ENCODE results near the gene CAMK4. TPM values are rescaled to one million over a fixed set of nuclear protein-coding genes. Genes with fewer than 3 reads are reported as not detected.

Gene CAMK4
- total RNA-seq, 2 donors from 2014 or later, result 6.7 to 14.0 TPM

DNA sequence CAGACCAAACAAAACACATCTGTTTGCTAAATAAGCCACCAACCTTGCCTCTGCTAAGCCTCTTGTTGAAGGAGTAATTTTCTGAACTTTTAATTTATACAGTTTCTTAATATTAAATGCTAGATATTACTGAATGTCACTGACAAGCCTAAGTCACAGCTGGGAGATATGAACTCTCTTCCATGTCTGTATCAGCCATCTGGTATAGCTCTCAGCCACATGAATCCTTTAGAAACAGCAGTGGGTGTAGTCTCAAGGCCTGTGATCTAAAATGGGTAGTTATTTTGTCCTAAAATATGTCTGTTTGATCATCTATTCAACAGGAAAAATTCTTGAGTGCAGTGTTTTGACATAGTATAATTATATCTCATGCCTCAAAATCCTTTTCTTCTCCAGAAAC is 97.2 kb downstream of the CAMK4 start:
- no peak for DNase-seq (ENCODE audit: low spot score)
- H3K27me3 ChIP-seq (replicated peaks; ENCODE audit: insufficient read depth), result no peaks in the 10 kb centered on the region
- TF ChIP-seq, protein P1, sequence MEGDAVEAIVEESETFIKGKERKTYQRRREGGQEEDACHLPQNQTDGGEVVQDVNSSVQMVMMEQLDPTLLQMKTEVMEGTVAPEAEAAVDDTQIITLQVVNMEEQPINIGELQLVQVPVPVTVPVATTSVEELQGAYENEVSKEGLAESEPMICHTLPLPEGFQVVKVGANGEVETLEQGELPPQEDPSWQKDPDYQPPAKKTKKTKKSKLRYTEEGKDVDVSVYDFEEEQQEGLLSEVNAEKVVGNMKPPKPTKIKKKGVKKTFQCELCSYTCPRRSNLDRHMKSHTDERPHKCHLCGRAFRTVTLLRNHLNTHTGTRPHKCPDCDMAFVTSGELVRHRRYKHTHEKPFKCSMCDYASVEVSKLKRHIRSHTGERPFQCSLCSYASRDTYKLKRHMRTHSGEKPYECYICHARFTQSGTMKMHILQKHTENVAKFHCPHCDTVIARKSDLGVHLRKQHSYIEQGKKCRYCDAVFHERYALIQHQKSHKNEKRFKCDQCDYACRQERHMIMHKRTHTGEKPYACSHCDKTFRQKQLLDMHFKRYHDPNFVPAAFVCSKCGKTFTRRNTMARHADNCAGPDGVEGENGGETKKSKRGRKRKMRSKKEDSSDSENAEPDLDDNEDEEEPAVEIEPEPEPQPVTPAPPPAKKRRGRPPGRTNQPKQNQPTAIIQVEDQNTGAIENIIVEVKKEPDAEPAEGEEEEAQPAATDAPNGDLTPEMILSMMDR (IDR thresholded peaks at IDR 0.05), result no peak
- TF ChIP-seq POLR2A (IDR thresholded peaks at IDR 0.05), result no peak
- TF ChIP-seq POLR2AphosphoS5 (IDR thresholded peaks at IDR 0.05), result no peak

GRCh38 chr5:111326551-111326950 is 102.4 kb downstream of the CAMK4 start:
- WGBS, result 82% methylated on average over 4 of the region's 4 CpGs
- no peaks in the 10 kb centered on the region for H3K4me1 ChIP-seq (replicated peaks)
- DNase-seq (ENCODE audit: low spot score), result no peak
- no peaks in the 10 kb centered on the region for H3K36me3 ChIP-seq
- intact Hi-C loops (cut with DNase I), result no loop called here
- no peaks in the 10 kb centered on the region for H3K27me3 ChIP-seq (replicated peaks; ENCODE audit: insufficient read depth)
- H3K9me3 ChIP-seq, result no peaks in the 10 kb centered on the region
- no peak for TF ChIP-seq POLR2A (IDR thresholded peaks at IDR 0.05)
- TF ChIP-seq POLR2AphosphoS5 (IDR thresholded peaks at IDR 0.05), result no peak
- TF ChIP-seq, protein P1 (IDR thresholded peaks at IDR 0.05), result no peak
- no peak overlapping the region for H3K4me3 ChIP-seq
- no peak overlapping the region for H3K27ac ChIP-seq

More for the DNA sequence above, 97.2 kb downstream of the CAMK4 start:
- Histone ChIP-seq H3K4me1 (replicated peaks) (no peaks in the 10 kb centered on the region), H3K9me3 (no peaks in the 10 kb centered on the region), H3K4me3 (no peak overlapping the region), H3K27ac (no peak overlapping the region), H3K36me3 (no peaks in the 10 kb centered on the region)
- intact Hi-C loops (cut with DNase I), result no loop called here

- TF ChIP-seq, protein P1 (IDR thresholded peaks at IDR 0.05), result no peak
- TF ChIP-seq POLR2AphosphoS5 (IDR thresholded peaks at IDR 0.05), result no peak
- no peak for TF ChIP-seq POLR2A (IDR thresholded peaks at IDR 0.05)
- 48% methylated on average over 1 of the region's 1 CpG for WGBS
Observed at GRCh38 chr5:111337133-111337532, 112.9 kb downstream of the CAMK4 start.

DNA sequence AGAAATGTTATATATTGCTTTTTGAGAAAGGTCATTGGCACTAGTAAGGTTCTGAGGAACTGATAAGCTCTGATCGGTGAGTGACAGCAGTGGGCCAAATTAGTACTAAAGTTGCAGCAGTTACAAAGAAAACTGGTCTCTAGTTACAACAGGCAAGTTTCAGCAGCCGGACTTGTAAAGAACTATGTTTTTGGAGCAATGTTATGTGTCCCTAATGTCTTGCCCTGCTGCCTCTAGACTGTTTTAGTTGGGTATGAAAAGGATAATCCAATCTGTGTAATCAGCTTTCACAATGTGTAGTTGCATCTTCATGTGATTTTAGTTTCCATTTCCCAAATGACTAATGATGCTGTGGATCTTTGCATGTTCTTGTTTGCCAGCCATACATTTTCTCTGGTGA is 113.5 kb downstream of the CAMK4 start:
- WGBS, result 7% methylated on average over 2 of the region's 2 CpGs
- no peaks in the 10 kb centered on the region for H3K4me1 ChIP-seq (replicated peaks)
- H3K36me3 ChIP-seq, result no peaks in the 10 kb centered on the region
- no peak overlapping the region for H3K4me3 ChIP-seq
- no peak overlapping the region for H3K27ac ChIP-seq
- H3K27me3 ChIP-seq (replicated peaks; ENCODE audit: insufficient read depth), result no peaks in the 10 kb centered on the region
- no peaks in the 10 kb centered on the region for H3K9me3 ChIP-seq
- DNase-seq (ENCODE audit: low spot score), result no peak
- TF ChIP-seq POLR2A (IDR thresholded peaks at IDR 0.05) (no peak), POLR2AphosphoS5 (IDR thresholded peaks at IDR 0.05) (no peak)
- TF ChIP-seq, protein P1 (IDR thresholded peaks at IDR 0.05), result no peak
- intact Hi-C loops (cut with DNase I), result no loop called here

More at GRCh38 chr5:111337133-111337532, 112.9 kb downstream of the CAMK4 start:
- Histone ChIP-seq H3K27me3 (replicated peaks; ENCODE audit: insufficient read depth) (no peaks in the 10 kb centered on the region), H3K4me1 (replicated peaks) (no peaks in the 10 kb centered on the region), H3K9me3 (no peaks in the 10 kb centered on the region), H3K36me3 (no peaks in the 10 kb centered on the region), H3K27ac (no peak overlapping the region), H3K4me3 (no peak overlapping the region)
- DNase-seq (ENCODE audit: low spot score), result no peak
- intact Hi-C loops (cut with DNase I), result no loop called here

- intact Hi-C loops (cut with DNase I), result no loop called here
- WGBS, result 73% methylated on average over 8 of the region's 8 CpGs
- H3K4me3 ChIP-seq, result no peak overlapping the region
- DNase-seq (ENCODE audit: low spot score), result no peak
- H3K9me3 ChIP-seq, result no peaks in the 10 kb centered on the region
- no peaks in the 10 kb centered on the region for H3K27me3 ChIP-seq (replicated peaks; ENCODE audit: insufficient read depth)
- no peaks in the 10 kb centered on the region for H3K4me1 ChIP-seq (replicated peaks)
- no peak overlapping the region for H3K27ac ChIP-seq
- TF ChIP-seq, protein P1 (IDR thresholded peaks at IDR 0.05), result no peak
- no peaks in the 10 kb centered on the region for H3K36me3 ChIP-seq
Observed at GRCh38 chr5:111345731-111346130, 121.5 kb downstream of the CAMK4 start.

Data from prostate gland (tissue), 2 donors.